Germinal center (tissue), 1 donor: ENCODE measurements around the gene CUTA.

Experiments used
- DNase-seq: peaks from one replicate; pipeline ENCODE4 v3.0.0; 2012; ENCODE audit warnings: mixed read lengths, low spot score

CUTA gene

DNA sequence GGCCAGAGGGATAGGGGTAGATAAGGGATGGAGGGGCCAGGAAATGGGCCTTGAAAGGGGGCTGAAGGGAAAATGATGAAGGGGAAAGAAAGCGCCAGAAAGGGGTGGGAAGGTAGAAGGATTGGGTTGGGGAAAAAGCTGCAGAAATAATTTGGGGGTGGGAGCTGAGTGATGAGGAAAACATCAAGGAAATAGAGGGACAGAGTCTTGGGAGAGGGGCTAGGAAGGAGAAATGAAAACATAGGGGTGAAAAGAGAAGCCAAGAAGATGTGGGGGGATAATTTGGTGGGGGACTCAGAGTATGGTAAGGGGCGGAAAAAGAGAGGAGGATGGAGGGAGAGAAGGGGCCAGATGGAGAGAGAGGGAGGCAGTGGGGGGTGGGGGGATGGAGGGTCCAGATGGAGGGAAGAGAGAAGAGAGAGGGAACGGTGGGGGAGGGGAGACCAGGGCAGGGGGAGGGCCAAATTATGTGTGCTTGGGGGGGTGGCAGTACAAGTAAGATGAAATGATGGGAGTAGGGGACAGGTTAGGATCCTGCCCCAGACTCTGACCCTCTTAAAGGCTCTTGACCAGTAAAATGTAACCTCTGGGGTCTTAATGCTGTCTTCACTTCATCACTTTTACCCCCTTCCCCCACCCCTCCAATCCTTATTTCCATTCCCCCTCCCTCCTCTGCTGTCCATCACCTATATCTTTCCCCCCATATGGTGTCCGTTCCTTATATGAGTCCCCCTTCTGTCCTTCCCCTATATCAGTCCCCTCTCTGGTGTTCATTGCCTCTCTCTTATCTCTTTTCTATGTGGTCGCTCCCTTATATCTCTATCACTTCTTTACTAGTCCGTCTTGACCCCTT is 2.8 kb upstream of the CUTA start:
- DNase-seq, result no peak

DNA sequence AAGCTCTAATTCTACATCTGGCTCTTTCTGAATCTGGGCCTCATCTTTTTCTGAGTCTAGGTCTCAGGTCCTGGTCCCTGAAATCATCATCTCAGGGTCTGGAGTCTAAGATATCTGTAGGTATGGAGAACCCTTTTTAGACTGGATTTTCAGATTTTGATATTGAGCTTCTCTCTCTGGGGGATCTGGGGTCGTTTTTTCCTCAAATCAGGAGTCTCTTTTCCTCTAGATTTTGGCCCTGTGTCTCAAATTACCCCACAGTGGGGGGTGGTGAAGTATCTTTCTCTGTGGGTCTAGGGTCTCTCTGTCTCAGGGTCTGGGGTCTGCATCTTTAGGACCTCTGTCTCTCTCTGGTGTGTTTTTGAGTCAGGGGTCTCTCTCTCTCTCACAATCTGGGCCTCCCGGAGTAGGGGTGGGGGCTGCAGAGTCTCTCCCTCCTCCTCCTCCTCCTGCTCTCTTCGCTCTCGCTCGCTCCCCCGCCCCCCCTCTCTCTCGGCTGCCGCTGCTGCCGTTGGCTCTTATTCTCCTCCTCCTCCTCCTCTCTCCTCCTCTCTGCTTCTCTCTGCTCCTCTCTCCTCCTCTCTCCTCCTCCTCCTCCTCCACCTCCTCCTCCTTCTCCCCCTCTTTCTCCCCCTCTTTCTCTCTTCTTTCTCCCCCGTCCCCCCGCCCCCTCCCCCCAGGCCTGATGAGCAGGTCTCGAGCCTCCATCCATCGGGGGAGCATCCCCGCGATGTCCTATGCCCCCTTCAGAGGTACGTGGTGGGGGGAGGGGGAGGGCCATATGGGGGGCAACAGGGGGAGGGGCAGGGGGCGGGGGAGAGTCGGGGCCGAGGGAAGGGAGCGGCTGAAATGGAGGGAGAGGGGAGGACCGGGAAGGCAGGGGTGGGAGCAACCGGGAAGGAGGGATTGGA is 1.9 kb upstream of the CUTA start, which contains the start of gene SYNGAP1:
Gene SYNGAP1, plus strand, starts transcription at position 486 of the 911 bp plus-strand sequence. Its CDS starts 200 bp downstream, at position 686.
- DNase-seq, result no peak

DNA sequence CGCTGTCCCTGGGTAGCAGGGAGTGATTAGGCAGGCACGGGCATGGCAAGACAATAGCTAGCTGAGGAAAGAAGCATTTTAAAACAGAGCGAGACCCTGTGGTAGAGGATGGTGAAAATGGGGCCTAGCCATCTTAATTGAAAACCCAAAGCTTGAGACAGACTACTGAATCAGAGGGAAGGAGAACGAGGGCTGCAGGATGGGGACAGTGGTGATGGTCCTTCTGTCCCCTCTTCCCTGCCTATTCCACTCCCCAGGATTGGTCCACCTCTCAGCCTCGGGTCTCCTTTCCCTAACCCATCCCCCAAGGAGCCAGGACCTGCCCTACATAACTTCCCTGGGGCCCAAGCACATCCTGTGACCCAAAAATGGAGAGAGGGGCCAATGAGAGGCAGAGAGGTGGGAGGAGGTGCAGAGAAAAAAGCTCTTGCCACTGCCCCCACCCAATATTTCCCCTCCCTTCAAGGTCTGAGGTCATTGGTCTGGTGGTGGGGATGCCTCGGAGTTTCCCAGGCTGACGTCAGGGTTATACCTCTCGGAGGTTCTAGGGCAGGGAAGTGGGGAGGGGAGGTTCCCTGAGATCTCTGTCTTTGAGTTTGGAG is 884 bp upstream of the CUTA start:
- DNase-seq, result no peak

DNA sequence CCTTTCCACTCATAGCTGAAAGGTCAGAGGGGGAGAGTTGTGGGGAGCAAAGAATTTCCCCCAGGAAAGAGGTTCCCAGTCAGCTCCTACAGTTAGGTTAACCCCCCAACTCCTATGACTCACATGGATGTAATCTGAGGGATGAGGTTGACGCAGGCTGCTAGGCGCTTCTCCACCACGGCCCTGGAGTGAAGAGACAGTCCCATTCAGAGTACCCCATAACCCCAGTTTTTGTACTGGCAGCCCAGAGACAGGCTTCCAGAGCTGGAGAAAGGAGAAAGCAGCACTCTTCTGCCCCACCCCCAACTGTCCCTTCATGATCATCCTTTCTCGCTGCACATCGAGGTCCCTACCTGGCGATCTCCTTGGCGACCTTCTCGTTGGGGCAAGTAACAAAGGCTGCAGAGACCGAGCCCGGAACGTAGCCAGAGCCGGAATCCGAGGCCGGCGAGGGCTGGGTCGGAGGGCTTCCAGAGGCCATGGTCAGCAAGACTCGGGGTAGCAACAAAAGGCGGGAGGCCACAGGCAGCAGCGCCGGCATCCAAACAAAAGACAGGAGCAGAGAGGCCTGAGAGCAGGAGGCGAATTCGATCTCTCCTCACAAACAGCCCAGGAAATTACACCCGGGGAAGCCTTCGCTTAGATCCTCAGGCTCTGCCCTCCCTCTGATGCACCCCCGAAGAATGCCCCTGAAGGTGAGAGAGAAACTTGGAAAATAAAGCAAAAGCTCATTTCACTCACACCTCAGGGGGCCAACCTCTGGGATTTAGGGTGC is 592 bp downstream of the CUTA start:
- DNase-seq, result no peak

- DNase-seq, result no peak
Observed at GRCh38 chr6:33416386-33417127, 1.4 kb downstream of the CUTA start.

DNA sequence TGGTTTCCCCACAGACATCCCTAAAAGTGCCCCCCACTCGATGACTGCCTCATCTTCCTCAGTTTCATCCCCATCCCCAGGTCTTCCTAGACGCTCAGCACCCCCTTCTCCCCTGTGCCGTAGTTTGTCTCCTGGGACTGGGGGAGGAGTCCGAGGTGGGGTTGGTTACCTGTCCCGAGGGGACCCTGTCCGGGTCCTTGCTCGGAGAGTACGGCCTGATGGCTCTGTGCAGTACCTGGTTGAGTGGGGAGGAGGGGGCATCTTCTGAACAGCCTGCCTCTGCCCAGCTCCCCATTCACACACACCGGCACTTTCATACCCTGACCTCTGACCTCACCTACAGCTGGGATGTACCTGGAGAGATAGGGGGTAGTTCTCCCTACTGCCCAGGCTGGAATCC is 2.1 kb downstream of the CUTA start:
- no peak for DNase-seq

- DNase-seq, result peak; percentile 65
Observed at GRCh38 chr6:33414592-33415271, 3.2 kb downstream of the CUTA start.

DNA sequence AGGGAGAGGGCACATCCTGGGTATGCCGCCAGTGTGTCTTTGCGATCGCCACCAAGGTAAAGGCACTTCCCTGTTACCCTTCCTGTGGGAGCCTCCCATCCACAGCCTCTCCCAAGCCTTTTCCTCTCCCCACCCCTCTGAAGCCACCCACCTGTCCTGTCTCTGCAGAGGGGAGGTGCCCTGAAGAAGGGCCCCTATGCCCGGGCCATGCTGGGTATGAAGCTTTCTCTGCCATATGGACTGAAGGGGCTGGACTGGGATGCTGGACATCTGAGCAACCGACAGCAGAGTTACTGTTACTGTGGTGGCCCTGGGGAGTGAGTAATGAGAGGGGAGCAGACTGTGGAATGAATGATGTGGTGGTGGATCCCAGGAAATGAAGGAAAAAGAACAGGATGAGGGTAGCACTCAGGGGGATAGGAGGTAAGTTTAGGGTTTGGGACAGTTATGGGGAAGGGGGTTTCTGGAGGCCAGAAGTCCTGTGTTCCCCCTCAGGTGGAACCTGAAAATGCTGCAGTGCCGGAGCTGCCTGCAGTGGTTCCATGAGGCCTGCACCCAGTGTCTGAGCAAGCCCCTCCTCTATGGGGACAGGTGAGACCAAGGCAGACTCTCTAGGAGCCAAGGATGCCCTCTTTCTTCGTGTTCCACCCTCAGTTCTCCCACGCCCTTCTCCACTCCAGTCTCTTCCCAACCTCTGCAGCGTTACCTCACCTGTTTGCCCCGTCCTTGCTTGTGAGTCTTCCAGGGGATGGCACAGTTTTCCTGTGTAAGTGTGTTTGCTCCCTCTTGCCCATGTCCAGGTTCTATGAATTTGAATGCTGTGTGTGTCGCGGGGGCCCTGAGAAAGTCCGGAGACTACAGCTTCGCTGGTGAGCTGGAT is 4.4 kb downstream of the CUTA start:
- DNase-seq, result no peak

- no peak for DNase-seq
Observed at GRCh38 chr6:33412140-33413009, 5.5 kb downstream of the CUTA start.

- DNase-seq, result no peak
Observed at GRCh38 chr6:33411632-33412005, 6.3 kb downstream of the CUTA start.

GRCh38 chr6:33410711-33411631 is 6.9 kb downstream of the CUTA start, which contains the start of gene PHF1:
TSS of gene PHF1 (plus strand) at chr6:33411014. CDS start at chr6:33412264, 1,250 bp downstream.
- peak; percentile 89 for DNase-seq

DNA sequence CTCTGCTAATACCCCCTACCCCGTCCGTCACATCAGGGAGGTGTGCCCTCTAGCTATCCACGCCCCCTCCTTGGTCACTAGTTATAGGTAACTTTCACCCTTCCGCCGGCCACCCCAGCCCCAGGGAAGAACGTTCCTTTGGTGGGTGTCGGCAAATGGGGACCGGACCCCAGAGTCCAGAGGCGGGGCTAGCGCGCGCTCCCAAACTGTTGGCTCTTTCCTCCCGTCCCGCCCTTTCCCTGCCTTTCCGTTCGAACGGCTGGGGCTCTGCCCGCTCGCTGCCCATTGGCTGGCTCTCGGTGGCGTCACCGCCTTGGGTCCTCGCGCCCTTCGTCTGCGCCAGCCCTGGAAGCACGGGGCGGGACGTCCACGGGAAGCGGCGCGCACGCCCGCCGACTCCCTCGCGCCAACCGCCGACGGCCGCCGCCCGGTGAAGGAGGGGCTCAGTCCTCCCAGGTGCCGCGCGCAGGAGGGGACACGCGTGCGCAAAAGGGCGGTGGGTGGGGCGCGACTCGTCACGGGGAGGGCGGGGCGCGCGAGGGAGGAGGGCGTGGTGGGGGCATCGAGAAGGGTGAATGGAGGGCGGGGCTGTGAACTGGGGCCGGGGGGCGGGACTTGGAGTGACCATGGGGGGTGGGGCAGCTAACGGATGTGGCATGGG is 7.7 kb downstream of the CUTA start:
- peak; percentile 99 for DNase-seq

DNA sequence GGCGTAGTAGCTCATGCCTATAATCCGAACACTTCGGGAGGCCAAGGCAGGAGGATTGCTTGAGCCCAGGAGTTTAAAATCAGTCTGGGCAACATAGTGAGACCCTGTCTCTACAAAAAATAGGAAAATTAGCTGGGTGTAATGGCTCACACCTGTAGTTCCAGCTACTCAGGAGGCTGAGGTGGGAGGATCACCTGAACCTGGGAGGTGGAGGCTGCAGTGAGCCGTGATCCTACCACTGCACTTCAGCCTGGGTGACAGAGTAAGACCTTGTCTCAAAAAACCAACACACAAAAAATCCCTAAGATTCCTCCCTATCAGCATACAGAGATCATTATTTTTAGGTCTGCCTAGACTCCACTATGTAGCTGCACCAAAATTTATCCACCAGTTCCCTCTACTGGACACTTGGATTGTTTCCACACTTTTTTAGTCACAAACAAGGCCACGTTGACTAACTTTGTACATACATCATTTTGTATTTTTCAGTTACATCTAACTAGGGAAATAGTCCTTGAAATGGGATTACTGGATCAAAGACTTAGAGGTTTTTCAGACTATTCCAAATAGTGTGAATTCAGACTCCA is 10.7 kb downstream of the CUTA start:
- DNase-seq, result no peak

DNA sequence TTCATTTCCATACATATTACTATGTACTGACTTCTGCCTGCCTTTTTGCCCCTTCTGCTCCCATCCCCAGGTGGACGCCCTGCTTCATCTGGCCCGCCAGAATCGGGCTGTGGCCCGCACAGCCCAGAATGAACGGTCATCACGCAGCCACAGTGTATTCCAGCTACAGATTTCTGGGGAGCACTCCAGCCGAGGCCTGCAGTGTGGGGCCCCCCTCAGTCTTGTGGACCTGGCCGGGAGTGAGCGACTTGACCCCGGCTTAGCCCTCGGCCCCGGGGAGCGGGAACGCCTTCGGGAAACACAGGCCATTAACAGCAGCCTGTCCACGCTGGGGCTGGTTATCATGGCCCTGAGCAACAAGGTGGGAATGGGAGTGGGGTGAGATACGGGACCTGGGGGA is 11.8 kb downstream of the CUTA start:
- no peak for DNase-seq

- DNase-seq, result no peak
Observed at GRCh38 chr6:33405386-33405940, 12.4 kb downstream of the CUTA start.

DNA sequence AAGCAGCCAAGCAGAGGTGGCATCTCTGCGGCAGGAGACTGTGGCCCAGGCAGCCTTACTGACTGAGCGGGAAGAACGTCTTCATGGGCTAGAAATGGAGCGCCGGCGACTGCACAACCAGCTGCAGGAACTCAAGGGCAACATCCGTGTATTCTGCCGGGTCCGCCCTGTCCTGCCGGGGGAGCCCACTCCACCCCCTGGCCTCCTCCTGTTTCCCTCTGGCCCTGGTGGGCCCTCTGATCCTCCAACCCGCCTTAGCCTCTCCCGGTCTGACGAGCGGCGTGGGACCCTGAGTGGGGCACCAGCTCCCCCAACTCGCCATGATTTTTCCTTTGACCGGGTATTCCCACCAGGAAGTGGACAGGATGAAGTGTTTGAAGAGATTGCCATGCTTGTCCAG is 13.0 kb downstream of the CUTA start:
- DNase-seq, result no peak
